IPS-NIHi11 (cell line): ENCODE results near the gene LINC00237.
A peak's percentile ranks its signal among the peaks of the same experiment; 100 is the strongest.

Experiments used
- DNase-seq: peaks from one replicate; pipeline ENCODE4 v3.0.0; 2012; ENCODE audit warnings: mixed read lengths, low spot score

LINC00237 gene

DNA sequence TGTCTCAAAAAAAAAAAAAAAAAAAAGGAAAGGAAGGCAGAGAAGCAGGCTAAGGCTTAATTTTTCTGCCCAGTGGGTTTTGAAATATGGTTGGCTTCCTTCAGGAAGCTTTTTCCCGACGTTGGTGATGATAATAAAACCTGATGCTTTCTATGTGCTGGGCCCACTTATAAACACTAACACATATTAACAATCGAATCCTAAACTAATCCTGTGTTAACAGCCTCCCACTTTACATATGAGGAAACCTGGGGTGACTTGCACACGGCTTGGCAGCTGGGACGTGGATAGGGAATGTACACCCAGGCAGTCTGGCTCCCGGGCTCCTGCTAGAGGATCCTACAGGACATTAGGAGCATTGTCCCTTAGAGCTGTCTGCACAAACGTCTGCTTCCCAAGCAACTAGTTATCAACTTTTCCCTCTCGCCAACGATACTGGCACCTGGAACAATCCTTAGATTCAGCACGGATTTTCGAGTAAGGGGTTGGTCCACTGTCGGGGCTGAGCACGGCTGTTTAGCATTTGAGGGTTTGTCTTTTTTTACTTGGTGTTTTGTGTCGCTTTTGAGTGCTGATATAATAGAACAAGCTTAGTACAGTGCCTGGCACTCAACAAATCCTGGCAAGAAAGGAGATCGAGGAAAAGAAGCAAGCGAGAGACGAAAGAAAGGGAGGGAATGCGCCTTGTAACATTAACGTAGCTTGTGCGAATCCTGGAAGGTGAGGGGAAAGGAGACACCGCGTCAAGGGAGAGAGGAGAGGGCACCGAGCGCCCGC is 19.1 kb upstream of the LINC00237 start:
- no peak for DNase-seq

GRCh38 chr20:21124190-21124589 is 18.0 kb upstream of the LINC00237 start:
- no peak for DNase-seq

DNA sequence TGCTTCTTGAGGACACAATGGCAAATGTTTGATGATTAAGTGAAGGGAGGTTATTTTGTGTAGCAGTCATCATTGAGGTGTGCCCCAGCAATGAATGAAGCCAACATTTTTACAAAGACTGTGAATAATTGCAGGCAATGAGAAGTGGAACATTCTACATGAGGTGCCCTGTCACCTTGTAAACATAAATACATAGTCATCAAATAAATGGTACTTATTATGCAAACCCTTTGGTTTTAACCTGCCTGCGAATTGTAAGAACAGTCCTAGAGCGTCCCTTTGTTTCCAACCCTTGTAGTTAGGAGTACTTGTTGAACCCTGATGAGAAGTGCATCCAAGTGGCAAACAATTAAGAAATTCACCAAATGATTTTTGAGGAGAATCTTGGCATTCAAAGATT is 12.6 kb upstream of the LINC00237 start:
- no peak for DNase-seq

DNA sequence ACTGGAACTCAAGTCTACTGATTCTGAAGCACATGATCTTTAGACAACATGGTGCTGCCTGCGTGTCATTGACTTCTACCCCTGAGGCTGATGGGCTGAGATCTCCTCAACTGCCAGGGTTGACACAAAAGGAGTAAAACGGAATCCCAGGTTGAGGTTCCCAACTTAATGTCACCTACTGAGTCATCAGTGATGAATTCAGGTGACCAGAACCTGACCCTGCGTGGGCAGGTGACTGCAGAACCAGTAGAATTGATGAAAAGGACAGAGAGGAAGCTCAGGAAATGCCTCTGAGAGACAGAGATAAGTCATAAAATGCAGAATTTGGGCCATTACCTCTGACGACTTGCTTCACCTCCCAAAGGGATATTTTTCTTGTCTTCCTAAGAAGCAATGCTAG is 12.0 kb upstream of the LINC00237 start:
- no peak for DNase-seq

GRCh38 chr20:21117521-21117920 is 11.4 kb upstream of the LINC00237 start:
- DNase-seq = no peak

DNA sequence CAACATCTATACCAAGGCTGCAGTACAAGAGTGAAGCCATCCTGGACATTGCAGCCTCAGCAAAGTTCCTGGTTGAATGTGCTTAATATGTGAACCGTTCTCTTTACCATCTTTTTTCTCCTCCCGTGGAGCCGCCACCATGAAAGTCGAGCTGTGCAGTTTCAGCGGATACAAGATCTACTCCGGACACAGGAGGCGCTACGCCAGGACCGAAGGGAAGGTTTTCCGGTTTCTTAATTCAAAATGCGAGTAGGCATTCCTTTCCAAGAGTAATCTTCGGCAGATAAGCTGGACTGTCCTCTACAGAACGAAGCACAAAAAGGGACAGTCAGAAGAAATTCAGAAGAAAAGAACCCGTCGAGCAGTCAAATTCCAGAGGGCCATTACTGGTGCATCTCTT is 8.4 kb upstream of the LINC00237 start:
- no peak for DNase-seq

DNA sequence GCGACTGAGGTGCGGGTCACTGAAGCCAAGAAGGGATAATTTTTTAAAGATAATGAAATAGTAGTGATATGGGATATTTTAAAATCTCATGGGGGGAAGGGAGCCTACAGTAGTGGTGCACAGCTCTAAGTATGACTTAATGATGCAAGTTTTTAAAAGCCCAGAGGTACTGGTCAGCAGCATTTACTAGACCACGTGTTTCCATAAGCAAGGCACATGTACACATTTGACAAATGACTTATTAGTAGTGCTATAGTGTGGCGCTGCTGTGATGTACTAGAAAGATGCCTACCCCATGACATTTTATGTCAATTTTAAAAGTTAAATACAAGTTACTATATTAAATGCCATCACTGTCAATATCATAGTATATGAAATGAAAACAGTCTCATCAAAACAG is 7.5 kb upstream of the LINC00237 start:
- DNase-seq = no peak

DNA sequence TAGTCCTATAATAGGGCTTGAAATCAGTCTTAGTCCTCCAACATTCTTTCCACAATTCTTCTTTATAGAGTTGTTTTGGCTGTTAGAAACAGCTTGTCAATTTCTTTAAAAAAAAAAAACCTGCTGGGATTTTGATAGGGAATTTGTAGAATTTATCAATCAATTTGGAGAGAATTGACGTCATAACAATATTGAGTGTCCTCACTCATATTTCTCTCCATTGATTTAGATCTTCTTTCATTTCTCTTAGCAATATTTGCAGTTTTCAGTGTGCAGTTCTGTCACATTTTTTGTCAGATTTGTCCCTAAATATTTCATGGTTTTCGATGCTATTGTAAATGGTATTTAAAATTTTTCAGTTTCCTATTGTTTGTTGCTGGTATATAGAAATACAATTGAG is 5.3 kb upstream of the LINC00237 start:
- DNase-seq = no peak

DNA sequence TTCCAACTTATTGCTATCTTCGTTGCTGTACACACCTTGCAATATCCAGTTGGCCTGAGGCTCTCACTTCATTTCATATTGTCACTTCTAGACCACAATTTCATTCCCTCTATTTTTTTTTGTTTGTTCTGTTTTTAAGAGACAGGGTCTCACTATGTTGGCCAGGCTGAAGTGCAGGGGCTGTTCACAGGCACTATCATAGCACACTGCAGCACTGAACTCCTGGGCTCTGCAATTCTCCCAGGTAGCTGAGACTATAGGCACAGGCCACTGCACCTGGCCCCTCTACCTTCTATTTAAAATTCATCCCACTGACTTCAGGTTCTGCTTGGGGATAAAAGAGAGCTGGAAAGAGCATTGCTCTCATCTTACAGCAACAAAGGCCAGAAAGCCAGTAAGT is 4.7 kb upstream of the LINC00237 start:
- no peak for DNase-seq

GRCh38 chr20:21109144-21109543 is 3.0 kb upstream of the LINC00237 start:
- DNase-seq = no peak

GRCh38 chr20:21105429-21106170 is 558 bp downstream of the LINC00237 start:
- peak; percentile 37 for DNase-seq

DNA sequence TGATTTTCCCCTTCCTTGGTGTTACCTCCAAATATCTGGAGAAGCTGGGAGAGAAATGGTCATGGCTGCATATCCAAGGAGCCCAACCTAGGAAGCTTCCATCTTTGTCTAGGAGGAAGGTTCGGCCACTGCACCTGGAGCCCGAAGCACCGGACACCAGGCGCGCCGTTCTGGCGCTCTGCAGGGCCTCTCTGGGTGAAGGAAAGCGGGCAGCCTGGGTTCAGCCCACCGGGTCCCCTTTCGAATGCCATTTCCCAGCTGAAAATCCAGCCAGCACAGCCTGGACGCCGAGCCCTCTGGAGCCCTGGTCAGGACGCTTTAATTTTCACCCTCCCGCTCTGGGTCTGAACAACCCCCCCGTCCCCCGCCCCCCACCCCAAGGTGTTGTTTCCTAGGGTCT is 1.2 kb downstream of the LINC00237 start:
- DNase-seq = no peak

- DNase-seq = no peak
Measured at GRCh38 chr20:21104466-21104761, 1.7 kb downstream of the LINC00237 start.

DNA sequence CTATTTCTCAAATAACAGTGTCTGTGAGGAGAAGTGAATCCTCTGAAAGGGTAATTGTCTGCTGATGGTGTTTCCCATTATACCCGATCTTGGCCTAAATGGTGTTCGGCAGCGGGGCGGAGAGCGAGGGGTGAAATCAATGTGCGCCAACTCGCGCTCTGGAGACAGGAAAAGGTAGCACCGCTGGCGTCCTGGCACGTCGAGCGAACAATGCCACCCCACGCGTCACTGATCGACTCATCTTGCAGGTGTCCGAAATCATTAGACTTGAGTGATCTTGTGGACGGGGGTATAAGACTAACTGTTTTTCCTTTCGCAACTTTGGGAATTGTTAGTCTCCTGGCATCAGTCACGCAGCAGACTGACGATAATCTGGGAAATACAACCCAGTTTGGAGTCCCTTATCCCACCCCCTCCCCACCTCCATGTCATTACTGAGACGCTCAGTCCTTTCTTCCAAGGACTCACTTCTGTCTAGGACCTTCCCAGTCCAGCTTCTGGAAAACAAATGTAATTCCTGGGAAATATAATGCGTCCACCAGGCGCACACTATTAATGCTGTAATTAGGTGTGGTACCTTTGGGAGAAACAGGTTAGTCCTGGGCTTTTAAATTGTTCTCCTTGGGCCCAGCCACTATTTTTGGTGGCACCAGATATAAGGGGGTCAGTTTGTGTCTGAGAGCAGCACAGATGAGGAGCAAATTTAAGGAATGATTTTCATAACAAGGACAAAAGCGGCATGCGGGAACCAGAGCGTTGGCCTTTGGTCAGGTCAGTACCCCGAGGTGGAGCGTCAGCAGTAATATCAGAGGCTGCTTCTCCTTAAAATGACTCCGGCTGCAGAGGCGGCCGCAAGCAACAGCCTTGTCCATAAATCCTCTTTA is 2.3 kb downstream of the LINC00237 start:
- no peak for DNase-seq

GRCh38 chr20:21102603-21103311 is 3.4 kb downstream of the LINC00237 start:
- DNase-seq = peak; percentile 72

DNA sequence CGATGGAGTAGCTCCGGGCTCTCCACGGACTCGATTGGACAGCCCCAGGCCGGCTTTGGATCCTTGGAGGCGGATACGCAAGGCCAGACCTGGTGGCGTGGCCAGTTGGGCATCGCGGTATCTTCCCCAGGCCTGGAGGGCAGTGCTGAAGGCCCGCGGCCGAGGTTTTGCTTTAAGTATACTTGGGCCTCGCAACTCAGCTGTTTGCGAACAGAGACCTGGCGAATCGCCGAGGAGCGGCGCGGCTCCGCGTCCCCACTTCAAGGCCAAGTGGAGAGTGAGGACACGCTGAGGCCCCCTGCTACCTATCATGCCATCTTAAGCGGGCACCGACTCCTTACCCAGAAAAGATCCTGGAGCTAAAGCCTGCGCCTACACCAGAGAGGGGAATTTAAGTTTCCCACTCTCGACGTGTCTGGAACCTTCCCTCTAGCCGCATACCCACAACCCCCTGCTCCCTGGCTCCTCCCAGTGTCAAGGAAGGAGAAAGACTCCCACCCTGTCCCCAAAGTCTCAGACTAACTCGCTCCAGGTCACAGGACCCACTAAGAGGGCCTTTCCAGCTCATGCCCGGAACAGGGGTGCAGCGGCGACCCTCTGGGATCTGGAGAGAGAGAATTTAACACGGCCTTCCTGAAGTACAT is 4.1 kb downstream of the LINC00237 start:
- peak; percentile 52 for DNase-seq

- peak; percentile 48 for DNase-seq
Measured at GRCh38 chr20:21101453-21101931, 4.7 kb downstream of the LINC00237 start.

- peak; percentile 72 for DNase-seq
Measured at GRCh38 chr20:21100578-21101452, 5.3 kb downstream of the LINC00237 start.

GRCh38 chr20:21099751-21100577 is 6.2 kb downstream of the LINC00237 start:
- no peak for DNase-seq
